NCI-H748 (cell line): Measurements from ENCODE around the gene RIT2.

ENCODE experiments used
- DNase-seq: peaks from one replicate; lab custom pipeline; 2025; ENCODE audit not compliant: unreplicated experiment; lab: John Stamatoyannopoulos, UW

Gene RIT2

DNA sequence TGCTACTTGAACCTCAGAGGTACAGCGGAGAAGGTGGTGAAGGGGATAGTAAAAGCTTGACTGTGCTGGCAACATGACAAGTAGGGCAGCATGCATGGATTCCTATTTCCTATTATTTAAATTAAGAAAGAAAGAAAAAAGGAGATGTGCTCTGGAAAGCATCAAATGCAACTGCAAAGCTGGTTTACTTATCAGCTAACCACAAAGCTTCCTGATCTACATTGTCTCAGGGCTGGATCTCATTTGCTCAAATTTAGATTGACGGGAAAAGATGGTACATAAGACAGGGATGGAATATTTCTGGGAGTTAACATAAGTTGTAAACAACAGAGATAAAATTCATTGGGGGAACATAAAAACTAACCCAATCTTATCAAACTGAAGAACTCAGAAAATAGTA lies 178.0 kb downstream of the RIT2 start:
- no peak for DNase-seq

- no peak for DNase-seq
These were observed 179.2 kb downstream of the RIT2 start for GRCh38 chr18:42936289-42936688.

DNA sequence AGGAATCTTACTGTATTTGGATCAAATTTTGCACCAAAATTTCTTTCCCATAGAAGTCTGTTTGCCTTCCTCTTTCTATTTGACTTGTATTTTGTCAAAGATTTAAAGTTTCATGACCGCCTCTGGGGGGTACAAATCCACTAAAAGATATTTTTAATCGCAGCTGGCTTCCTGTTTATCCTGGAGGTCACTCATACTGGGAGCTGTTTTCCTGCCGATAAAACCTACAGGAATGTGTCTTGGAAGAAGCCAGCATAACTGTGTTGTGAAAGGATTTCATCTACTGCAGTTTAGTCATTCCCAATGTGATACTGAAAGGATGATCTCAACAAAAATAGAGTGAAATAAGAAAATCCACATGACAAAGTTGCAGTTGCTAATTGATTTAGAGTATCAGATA lies 184.0 kb downstream of the RIT2 start:
- no peak for DNase-seq

GRCh38 chr18:42929857-42930256 lies 185.6 kb downstream of the RIT2 start:
- DNase-seq: no peak

- no peak for DNase-seq
These were observed 186.3 kb downstream of the RIT2 start for GRCh38 chr18:42929181-42929580.

DNA sequence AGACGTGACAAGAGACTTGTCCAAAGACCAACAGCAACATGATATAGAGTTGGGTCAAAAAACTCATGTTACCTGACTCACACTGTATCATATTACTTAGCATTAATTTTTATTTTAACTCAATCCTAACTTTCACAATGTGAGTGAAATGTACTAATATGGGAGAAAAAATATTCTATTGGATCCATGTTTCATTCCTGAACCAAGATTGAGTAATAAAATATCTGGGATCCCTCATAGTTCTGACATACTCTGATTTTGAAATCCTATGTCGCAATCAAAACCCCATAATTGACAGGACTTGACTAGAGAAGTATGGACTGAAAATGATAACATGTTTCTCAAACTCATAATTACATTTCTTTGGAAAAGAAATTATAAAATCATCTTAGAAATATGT lies 190.4 kb downstream of the RIT2 start:
- no peak for DNase-seq

GRCh38 chr18:42922363-42922762 lies 193.1 kb downstream of the RIT2 start:
- no peak for DNase-seq

DNA sequence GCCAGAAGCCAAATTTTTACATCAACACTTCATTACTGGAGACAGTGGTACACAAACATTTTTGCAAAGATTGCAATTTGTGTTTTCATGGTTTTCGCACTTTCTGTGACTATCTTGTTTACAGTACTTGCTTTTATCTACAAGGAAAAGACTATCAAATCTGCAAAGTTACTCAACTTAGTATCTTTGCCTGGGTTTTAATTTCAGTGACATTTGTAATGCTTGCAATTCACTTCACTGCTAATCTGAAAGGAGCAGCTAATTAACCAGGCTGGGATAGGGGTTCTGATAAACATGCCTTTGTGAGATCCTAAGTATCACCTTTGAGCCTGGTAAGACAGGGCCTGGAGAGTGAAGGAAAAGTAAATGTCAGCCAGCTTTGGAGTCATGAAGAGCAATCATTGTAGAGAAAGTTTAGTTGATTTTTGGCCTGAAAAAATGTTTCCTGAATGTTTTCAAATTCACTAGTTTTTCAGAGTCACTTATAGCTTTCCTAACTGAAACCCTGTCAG lies 194.2 kb downstream of the RIT2 start:
- no peak for DNase-seq

DNA sequence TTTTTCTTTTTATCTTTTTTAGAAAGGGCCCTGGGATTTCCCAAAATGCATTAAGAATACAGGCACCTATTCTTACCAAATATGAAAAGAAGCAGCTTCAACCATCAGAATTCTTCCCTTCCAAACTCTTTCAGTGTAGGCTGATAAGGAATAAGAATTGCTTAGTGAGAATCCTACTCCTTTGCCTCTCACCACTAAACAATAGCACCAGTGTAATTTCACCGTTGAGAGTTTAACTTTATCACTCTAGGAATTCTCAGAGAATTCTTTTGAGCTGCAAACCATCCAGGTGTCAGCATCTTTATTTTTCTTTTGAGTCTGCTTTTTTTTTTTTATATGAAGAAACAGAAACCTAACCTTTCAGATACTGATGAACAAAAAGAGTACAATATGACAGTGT lies 194.9 kb downstream of the RIT2 start:
- no peak for DNase-seq

GRCh38 chr18:42915299-42915698 lies 200.2 kb downstream of the RIT2 start:
- peak; percentile 87 for DNase-seq

DNA sequence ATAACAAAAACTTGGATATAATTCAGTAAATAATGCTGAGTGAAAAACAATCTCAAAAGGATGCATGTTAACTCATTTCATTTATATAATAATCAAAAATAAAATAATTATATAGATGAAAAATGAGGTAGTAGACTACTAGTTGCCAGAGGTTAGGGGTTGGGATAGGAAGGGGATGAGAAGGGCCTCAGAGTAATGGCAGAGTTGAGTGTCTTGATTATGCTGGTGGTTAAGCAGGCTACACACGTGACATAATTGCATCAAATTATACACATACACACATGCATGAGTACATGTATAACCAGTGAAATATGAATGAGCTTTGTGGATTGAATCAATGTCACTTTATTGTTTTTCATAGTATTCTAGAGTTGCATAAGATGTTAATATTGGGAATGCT lies 201.0 kb downstream of the RIT2 start:
- DNase-seq: peak; percentile 89

DNA sequence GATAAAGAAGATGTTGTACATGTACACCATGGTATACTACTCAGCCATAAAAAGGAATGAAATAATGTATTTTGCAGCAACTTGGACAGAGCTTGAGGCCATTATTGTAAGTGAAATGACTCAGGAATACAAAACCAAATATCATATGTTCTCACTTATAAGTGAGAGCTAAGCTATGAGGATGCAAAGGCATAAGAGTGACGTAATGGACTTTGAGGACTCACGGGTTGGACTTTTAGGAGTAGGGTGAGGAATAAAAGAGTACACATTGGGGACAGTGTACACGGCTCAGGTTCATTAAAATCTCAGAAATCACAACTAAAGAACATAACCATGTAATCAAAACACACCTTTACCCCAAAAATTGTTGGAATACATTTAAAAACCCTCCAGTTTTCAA lies 206.4 kb downstream of the RIT2 start:
- DNase-seq: no peak

GRCh38 chr18:42906761-42907160 lies 208.7 kb downstream of the RIT2 start:
- DNase-seq: no peak

DNA sequence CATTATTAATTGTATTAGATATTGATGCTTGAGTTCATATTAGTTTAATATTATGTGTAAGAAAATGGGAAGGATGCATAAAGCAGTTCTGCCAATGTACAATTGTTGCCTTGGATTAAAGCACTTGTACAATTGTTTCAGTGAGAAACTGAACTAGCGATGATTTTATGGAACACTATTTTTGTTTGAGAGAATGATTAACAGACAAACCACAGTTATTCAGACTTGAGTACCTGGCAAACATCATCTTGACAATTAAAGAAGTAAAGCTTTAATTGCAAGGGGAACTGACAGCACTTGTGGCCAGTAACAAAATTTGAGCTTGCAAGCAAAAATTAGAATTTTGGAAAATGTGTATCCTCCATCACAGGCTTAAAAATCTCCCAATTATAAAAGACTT lies 214.3 kb downstream of the RIT2 start:
- no peak for DNase-seq

GRCh38 chr18:42893977-42894376 lies 221.5 kb downstream of the RIT2 start:
- peak; percentile 87 for DNase-seq

DNA sequence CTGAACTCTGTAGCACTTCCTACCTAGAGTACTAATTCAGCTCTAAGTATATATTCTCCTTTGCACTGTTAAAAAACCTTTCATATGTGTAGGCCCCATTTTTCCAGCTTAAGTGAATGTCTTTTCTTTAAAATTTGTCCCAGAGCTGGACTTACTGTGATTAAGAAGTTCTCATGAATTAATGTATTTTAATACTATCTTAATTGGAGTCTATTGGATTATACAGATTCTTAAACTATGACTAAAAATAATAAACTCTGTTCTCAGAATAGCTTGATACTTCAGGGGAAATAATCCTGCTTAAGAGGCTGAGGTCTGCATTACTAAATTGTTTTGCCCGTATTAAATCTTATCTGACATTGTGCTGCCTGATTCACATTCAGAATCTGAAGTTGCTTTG lies 223.3 kb downstream of the RIT2 start:
- no peak for DNase-seq

DNA sequence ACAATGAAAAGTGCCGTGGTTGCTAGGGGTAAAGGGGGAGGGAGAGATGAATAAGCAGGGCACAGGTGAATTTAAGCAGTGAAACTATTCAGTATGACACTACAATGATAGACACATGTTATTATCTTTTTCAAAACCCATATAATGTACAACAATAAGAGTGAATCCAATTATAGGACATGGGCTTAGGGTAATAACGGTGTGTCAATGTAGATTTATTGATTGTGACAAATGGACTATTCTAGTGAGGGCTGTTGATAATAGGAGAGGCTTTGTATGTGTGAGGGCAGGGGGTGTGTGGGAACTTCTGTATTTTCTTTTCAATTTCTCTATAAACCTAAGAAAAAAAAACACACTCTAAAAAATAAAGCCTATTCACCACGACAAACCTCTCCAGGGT lies 223.8 kb downstream of the RIT2 start:
- peak; percentile 87 for DNase-seq

DNA sequence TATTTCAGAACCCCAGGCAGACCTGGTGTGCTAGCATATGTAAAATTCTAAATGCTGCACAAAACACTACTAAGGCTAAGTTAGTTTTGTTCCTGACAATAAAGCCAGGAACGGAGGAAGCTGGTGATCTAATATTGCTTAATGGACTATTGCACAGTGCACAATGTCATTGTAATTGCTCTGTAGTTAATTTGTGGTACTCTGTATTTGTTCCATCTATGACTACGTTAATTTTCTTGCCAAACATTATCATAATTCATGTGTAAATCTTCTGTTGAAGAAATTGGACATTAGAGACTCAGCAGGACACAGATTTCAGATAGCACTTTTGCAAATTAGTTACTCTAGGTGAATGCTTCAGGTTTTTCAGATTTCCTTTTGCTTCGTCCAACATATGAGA lies 232.3 kb downstream of the RIT2 start:
- DNase-seq: peak; percentile 45

- no peak for DNase-seq
These were observed 233.4 kb downstream of the RIT2 start for GRCh38 chr18:42882122-42882521.

GRCh38 chr18:42872838-42873237 lies 242.6 kb downstream of the RIT2 start:
- no peak for DNase-seq

DNA sequence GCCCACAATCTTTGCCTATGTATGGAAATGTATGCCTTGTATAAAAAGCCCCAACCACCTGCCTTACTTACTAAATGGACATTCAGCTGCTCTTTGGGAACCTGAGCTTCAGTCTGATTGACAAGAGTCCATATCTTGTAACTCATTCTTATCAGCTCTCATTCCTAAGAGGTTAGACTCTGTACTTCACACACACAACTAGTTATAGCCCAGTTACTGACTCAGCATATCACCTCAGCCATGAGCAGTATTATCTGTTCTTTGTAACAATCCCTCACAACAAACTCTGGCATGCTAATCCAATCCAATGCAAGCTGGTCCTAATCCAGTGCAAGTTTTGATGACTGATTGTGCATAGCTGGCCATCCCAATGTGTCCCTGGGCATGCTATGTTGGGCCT lies 250.6 kb downstream of the RIT2 start:
- no peak for DNase-seq

- no peak for DNase-seq
These were observed 254.2 kb downstream of the RIT2 start for GRCh38 chr18:42861271-42861670.

DNA sequence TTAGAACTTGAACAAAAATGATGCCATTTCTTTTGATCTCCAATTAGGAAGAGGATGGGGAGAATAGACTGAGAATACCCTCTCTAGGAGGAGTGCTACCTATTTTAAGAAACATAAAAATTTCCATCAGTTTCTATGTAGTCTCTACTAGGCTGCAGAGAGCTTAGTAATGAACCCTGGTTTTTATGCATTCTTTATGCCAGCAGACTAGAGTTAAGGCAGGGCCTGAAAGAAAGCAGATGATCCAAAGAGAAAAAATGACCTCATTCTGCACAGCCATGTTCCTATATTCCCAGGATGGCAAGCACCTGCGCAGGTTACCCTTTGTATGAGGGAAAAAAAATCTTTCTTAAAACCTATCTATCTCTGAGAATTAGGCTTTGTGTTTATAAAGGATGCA lies 254.9 kb downstream of the RIT2 start:
- no peak for DNase-seq

DNA sequence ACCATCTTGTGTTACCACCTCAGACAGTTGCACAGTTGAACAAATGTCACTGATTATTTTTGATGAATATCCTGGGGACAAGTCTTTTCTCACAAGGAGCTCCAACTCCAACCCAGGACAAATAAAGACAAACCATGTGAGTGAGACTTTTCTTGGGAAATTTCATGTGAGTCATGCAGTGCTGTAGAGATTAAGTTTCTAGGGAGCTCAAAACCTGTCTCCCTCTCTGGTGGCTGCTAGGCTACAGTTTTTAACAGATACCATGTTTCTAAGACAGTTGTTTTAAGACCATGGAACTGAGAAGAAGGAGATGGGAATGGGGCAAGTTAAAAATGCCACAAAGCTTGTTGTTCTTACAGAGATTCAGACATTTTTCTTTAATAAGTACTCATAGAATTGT lies 255.5 kb downstream of the RIT2 start:
- no peak for DNase-seq
